Stimulated activated CD8-positive, alpha-beta memory T cell treated with anti-CD3 and anti-CD28 coated beads, Interleukin-15, amount 100 ng/mL, for 48 hours (primary cell): ENCODE results near the gene VTI1A.

ENCODE experiments used
- DNase-seq, 2 donors: peaks; one replicate each; pipeline ENCODE4 v3.0.0-alpha.2; 2020; ENCODE audit warnings: low read depth in 2 of 2

VTI1A gene

GRCh38 chr10:112810711-112811151 is 363.7 kb downstream of the VTI1A start:
- DNase-seq = no peak

GRCh38 chr10:112811741-112812551 is 364.9 kb downstream of the VTI1A start:
- no peak for DNase-seq

DNA sequence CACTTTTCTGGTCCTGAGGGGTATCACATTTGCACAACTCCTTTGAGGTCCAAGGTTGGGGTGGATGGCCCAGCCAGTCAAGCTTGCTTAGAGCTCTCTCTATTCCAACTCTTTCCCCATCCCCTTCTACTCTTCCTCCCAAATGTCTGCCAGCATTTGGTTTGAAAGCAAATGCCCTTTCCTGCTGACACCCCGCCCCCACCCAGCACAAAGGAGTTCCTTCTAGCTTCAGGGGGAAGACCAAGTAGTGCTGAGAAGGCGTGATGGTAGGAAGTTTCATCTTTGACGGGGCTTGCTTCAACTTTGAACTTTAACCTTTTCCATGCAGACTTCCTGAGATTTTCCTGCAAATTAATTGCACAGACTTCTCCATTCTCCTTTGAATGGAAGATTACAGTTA is 365.6 kb downstream of the VTI1A start:
- DNase-seq = no peak

DNA sequence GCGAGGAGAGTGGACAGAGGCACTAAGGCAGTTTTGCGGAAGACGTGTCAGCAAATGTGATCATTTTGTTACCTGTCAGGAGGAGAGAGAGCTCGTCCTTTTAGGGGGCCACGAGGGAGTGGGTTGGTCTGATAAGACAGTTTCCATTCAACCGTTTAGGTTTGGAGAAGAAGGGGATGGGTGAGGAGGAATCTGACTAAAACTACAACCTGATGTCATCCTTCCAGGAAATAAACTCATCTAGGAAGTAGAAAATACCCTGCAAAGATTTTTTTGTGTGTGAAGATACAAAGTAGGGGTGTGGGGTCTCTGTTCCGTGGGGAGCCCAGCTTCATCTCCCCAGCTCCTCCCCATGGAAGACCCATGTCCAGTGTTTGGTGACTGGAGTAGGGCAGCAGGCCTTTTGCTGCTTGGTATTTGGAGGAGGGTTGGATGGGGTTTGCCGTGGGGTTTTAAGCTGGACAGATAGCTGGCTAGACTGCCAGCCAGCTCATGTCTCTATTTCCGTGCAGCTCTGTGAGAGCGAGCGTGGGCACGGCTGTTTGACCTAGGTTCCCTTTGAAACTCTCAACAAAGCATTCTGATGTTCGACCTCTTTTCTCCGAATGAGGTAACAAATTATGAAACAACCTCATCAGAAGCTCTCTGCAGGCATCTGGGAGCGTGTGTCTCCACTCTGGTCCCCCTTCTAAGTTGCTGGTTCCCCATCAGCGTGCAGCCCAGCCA is 367.0 kb downstream of the VTI1A start:
- DNase-seq = no peak

DNA sequence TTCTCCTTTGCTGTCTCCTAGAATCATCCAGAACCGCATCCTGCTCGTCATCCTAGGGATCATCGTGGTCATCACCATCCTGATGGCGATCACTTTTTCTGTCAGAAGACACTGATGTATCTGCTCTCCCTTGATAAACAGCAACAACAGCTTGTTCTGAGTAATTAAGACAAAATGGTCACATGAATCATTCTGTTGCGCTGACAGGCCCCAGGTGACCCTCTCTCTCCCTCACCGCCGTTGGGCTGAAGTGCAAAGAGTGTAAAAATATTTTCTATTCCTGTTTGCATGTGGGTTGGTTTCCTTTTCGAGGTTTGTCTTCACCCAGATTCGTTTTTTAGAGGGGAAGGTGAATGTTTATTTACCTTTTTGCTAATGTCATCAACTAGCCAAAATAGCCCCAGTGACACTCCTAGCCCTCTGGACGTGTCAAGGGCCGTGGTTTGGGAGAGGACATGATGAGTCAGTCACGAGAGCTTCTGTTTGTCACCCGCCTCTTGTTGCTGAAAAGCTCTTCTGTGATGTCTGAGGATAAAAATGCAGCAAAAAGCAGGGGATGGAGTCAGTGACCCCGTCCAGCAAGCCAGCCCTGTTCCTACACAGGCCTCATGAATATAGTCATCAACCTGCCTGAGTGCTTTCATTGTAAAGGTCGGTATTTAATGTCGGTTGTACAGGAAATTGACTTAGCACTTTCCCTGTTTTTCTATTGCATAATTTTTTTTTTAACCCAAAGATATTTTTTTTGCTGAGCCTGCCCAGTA is 368.4 kb downstream of the VTI1A start:
- DNase-seq = no peak

DNA sequence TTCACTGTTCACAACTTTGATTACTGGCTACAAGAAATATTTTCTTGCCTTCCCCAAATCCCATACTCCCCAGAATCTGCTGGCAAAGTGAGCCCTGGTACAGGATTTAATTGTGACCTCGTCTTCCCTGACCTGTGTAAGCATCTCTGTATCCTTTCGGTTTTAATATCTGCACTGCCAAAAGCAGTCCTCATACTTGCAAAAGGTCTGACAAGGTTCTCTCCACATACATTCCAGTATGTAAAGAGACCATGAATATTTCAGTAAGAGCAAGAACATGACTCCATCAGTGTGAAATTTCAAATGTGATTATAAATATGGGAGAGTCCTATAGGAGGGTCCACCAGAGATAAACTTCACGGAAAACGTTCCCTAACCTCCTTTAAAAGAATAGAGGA is 369.0 kb downstream of the VTI1A start:
- DNase-seq = no peak

- no peak for DNase-seq
Measured at GRCh38 chr10:112816891-112817290, 369.9 kb downstream of the VTI1A start.

DNA sequence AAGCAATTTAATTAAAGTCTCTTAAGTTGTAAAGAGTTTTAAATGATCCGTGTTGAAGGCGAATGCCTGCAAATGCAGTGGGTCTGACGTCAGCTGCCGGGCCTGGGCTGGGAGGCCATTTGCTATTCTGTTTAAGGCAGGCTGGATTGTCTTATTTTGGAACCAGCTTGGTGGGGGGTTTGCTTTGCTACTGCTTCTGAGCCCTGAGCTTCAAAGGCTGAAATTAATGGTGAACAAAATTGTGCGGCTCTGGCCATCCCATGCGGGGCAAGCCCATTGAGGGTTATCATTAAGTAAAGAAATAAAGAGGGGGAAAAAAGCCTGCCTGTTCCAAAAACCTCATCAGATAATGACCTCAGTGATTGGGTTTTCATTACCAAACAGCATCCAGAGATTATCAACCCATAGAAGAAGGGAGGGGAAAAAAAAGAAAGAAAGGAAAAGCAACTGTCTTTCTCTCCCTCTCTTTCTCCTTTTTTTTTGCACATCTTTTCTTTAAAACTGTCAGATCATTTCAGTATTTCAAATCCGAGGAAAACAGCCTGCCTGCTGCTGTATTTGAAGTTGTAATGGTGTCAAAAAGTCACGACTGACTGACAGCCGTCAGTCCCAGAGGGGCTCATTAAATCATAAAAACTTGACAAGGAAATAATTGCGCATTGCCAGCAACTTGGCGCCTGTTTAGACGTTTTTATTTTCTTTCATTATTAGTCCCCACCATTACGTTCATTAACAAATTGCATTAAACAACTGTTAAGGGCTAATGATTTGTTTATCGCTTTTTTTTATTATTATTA is 371.2 kb downstream of the VTI1A start:
- no peak for DNase-seq

GRCh38 chr10:112819231-112819630 is 372.2 kb downstream of the VTI1A start:
- DNase-seq = no peak

GRCh38 chr10:112820320-112820719 is 373.3 kb downstream of the VTI1A start:
- DNase-seq = no peak

DNA sequence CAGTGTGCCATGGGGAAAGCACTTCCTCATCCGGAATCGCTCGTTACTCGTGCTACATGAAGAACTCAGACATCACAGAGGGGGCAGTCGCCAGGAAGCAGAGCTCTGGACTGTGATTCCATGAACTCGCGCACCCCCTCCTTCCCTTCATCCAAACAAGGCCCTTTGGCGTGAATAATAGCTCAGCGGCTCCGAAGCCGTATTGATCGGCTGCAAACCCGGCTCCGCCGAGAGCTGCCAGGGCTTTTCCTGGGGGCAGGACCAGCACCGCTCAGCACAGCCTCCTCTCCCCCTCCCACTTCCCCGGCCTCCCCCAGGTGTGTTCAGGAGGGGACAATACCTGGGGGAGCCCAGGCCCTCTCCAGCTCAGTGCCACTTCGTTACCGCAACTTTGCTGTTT is 374.0 kb downstream of the VTI1A start:
- DNase-seq = no peak

- DNase-seq = no peak
Measured at GRCh38 chr10:112821663-112822062, 374.6 kb downstream of the VTI1A start.

DNA sequence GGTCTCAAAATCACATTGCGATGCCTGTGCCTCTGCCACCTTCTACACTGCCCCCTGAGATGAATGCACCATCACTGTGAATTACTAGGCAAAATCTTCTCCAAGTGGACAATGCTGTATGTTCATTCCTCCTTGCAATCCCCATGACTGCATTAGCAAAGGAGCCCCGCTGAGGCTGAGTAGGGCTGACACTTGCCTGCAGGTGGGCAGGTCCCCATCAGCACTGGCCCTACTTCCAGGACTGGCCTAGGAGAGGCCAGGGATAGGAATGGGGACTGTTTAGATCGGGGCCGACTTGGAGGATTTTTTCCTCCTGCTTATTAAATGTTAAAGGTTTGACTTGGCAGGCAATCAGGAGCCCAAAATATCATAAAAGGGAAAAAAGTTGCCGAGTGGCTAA is 376.0 kb downstream of the VTI1A start:
- no peak for DNase-seq

DNA sequence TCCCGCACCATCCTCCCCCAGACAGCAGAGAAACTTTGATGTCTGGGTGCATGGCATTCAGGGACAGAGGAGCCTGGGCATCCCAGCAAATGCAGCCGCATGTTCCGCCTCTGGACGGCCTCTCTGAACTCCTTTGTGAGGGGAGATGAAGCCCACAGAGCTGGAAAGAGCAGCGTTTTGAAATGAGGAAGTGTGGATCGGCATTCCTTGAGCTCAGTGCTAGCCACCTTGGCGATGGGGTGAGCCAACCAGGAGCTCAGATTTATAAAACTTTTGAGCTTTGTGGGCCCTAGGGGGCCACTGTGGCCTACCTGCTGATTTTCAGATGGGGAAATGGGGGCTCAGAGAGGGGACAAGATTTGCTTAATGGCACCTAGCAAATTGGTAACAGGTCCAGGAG is 376.6 kb downstream of the VTI1A start:
- no peak for DNase-seq

GRCh38 chr10:112826018-112826697 is 379.1 kb downstream of the VTI1A start:
- no peak for DNase-seq

DNA sequence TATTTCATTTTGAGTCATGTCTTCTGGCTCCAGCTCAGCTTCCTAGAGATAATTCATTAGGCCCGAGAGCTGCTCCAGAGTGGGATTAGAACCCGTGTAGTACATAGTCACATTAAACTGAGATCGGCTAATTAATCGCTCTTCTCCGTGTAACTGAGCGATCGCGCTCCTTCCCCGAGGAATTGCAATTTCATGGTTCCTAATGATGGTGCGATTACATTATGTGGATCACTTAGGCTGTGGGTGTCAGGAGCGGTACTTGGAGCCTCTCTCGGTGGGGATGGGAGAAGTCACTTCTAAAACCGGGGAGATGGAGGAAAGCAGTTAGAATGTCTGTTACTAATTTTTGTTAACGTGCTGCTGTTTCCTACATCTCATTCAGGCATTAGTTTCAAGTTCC is 380.1 kb downstream of the VTI1A start:
- no peak for DNase-seq

DNA sequence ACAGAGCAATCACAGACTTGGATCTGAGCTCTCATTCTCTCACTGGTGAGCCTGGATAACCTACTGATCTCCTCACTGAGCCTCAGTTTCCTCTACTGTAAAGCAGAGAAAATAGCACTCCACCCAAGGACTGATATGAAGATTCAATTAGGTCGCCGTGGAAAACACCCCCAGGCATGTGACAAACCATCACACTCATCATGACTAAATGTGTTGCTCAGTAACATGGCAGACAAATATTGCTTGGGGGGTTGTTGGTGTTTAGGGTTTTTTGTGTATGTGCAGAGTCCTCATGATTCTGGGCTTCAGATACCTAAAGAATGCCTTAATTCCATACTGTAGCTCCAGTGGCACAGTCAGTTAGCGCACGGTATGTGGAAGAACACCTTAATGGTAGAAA is 380.9 kb downstream of the VTI1A start:
- no peak for DNase-seq

DNA sequence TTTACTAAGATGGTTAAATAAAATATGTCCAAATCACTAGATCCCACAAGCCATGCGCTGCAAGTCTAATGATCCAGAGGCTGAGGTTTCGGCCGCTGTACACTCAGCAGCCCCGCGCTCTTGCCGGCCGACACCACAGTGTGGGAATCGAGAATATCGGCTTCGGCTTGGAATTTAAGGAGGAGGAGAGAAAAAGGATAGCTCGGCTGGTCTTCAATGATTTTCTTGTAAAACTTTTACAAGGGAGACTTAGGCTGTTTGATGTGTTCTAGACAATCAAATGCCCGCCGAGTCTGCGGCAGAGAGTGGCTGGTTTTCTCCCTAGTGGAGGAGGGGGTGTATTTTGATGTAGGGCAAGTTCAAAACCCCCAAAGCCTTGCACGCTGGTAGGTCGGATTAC is 384.8 kb downstream of the VTI1A start:
- no peak for DNase-seq

DNA sequence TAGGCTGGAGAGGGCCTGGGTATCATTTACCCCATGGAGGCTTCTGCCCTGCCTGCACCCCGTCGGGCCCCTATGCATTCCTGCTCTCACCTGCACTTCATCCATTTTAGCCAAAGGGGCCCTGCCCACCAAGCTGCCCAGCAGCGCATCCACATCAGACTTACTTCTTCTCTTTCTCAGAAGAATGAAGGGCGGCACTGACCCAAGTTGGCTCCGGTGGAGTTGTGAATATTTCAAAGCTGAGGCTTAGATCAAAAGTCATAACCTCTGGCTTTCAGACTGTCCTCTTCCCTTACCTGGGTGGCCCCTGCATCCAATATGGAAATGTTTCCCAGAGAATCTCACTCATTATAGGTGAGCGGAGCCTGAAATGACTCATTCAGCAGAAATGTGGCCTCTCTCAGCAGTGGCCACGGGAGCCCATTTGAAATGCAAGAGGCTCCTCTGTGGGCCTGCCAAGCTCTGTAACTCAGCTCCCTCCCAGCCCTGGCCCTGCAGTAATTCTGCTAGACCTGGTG is 385.4 kb downstream of the VTI1A start:
- no peak for DNase-seq

- DNase-seq = no peak
Measured at GRCh38 chr10:112832959-112833358, 385.9 kb downstream of the VTI1A start.

DNA sequence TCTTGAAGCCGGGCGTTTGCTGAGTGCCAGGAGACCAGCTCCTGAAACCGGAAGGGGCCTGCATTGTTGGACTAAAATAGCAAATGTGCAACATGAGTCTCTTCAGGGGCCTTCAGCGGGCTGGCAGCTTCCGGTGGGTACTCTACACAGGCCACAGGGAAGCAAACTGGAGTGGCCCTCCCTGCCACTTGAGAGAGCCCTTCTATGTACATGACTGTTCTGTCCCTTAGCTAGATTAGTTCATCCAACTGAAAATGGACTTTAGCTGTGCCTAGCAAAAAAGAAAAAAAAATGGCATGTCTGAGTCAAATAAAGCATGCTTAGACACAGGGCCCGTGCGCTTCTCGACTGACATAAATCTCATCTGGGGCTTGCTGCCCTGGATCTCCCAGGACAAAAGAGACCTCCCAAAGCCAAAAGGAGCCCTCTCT is 387.8 kb downstream of the VTI1A start:
- no peak for DNase-seq
